Brain microvascular endothelial cell (primary cell): ENCODE results near the gene ARRDC2.
A peak's percentile ranks its signal among the peaks of the same experiment; 100 is the strongest.

Experiments
- DNase-seq: peaks from one replicate; pipeline ENCODE4 v3.0.0-alpha.2; 2020
- H3K27ac ChIP-seq: fragments of 250-450 bp; sonication (Bioruptor Pico); 2 replicates; pipeline ENCODE4 v1.5.1; 2020; ENCODE audit warnings: mild to moderate bottlenecking, moderate library complexity
- H3K27me3 ChIP-seq: fragments of 250-450 bp; sonication (Bioruptor Pico); replicated peaks from 2 replicates; pipeline ENCODE4 v1.5.1; 2020; ENCODE audit warnings: mild to moderate bottlenecking
- H3K36me3 ChIP-seq: fragments of 250-450 bp; sonication (Bioruptor Pico); replicated peaks from 2 replicates; pipeline ENCODE4 v1.5.1; 2020; ENCODE audit warnings: mild to moderate bottlenecking
- H3K4me3 ChIP-seq: 2 replicates; pipeline ENCODE4 v1.5.1; 2011; ENCODE audit warnings: low read depth, mild to moderate bottlenecking, control low read depth, low read length, moderate library complexity
- in situ Hi-C: cut with HindIII; loops from 2 replicates; pipeline ENCODE4 v1.10.0; 2017; ENCODE audit warnings: low sequenced_read_pairs, low pct_ligation_motif_present
- TF ChIP-seq, protein P1 (sequence below): IDR thresholded peaks from 2 replicates; pipeline ENCODE4 v1.5.1; 2011; ENCODE audit warnings: low read depth, mild to moderate bottlenecking, moderate library complexity, low read length, control low read depth, inconsistent platforms; ENCODE audit errors: missing control alignments

The ARRDC2 gene

DNA sequence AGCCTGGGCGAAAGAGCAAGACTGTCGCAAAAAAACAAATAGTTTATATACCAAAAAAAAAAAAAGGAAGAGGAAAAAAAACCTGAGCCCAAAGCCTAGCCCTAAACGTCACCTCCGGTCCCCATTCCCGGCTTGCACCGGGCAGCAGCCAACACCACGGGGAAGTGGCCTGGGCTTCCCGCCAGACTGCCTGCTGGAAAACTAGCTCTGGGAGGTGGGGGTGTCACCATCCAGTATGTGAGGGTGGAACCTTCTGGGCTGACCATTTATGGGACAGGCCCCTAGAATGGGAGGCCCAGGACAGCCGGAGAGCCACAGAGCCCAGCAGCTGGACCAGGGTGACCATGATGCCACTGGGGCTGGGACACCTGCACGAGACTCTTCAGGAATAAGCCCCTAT, 41.4 kb downstream of the ARRDC2 start:
- Histone ChIP-seq H3K27me3 (no peaks in the 10 kb centered on the region), H3K27ac (no peak overlapping the region), H3K36me3 (no peaks in the 10 kb centered on the region), H3K4me3 (no peak overlapping the region)
- in situ Hi-C loops = no loop called here
- TF ChIP-seq, protein P1, sequence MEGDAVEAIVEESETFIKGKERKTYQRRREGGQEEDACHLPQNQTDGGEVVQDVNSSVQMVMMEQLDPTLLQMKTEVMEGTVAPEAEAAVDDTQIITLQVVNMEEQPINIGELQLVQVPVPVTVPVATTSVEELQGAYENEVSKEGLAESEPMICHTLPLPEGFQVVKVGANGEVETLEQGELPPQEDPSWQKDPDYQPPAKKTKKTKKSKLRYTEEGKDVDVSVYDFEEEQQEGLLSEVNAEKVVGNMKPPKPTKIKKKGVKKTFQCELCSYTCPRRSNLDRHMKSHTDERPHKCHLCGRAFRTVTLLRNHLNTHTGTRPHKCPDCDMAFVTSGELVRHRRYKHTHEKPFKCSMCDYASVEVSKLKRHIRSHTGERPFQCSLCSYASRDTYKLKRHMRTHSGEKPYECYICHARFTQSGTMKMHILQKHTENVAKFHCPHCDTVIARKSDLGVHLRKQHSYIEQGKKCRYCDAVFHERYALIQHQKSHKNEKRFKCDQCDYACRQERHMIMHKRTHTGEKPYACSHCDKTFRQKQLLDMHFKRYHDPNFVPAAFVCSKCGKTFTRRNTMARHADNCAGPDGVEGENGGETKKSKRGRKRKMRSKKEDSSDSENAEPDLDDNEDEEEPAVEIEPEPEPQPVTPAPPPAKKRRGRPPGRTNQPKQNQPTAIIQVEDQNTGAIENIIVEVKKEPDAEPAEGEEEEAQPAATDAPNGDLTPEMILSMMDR = no peak
- peak; percentile 38 for DNase-seq

DNA sequence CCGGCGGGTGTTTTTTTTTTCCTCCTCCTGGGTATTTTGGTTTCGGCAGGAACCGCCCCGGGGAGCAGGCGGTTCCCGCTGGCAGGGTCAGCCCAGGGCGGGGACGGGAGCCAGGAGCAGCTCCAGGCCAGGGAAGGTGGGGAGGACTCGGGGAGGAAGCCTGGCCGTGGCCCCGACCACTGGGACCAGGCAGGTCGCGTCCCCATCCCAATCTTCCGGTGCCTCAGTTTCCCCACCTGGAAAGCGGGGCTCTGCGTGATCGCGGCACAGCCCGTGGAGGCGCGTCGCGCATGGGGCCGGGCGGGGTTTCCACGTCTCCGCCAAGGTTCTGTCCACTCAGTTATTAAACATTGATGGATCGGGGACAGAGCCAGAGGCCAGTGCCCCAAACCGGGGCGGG, 43.9 kb downstream of the ARRDC2 start:
- Histone ChIP-seq H3K27ac (no peak overlapping the region), H3K27me3 (no peaks in the 10 kb centered on the region), H3K36me3 (no peaks in the 10 kb centered on the region), H3K4me3 (no peak overlapping the region)
- no peak for DNase-seq
- in situ Hi-C loops = no loop called here
- TF ChIP-seq, protein P1 = no peak

DNA sequence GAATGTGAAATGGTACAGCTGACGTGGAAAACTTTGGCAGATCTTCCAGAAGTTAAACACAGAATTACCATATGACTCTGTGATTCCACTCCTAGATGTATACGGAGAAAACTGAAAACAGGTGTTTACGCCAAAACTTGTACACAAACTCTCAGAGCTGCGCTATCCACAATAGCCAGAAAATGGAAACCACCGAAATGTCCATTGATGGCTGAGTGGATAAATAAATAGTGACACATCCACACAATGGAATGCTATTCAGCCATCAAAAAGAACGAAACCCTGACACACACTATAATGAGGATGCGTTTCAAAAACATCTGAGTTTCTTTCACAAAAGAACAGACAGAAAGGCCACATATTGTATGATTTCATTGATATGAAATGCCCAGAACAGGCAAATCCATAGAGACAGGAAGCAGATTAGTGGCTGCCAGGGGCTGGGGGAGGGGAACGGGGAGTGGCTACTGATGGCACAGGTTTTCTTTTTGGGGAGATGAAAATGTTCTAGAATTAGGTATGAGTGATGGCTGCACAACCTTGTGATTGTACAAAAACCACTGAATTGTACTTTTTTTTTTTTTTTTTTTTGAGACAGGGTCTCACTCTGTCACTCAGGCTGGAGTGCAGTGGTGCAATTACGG, 45.7 kb downstream of the ARRDC2 start:
- H3K27ac ChIP-seq = no peak overlapping the region
- H3K36me3 ChIP-seq = no peaks in the 10 kb centered on the region
- no peak for DNase-seq
- in situ Hi-C loops = no loop called here
- TF ChIP-seq, protein P1 = no peak
- no peaks in the 10 kb centered on the region for H3K27me3 ChIP-seq
- H3K4me3 ChIP-seq = no peak overlapping the region

GRCh38 chr19:18055967-18056366, 48.0 kb downstream of the ARRDC2 start:
- no peak overlapping the region for H3K4me3 ChIP-seq
- in situ Hi-C loops = no loop called here

DNA sequence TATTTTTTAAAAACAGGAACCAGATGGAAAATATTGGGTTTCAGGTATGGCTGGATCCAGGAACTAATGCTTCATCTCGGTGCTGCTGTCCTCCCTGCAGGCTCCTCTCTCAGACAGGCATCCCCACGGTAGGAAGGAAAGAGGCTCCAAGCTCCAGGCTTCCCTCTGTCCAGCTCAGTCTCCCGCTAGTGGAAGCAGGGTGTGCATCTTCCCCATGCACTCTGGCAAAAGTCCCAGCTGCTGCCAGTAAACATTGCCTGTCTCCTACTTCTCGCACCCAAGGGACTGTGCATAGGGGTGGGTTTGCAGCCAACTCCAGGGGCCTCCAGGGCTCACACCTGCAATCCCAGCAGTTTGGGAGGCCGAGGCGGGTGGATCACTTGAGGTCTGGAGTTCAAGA, 49.6 kb downstream of the ARRDC2 start:
- in situ Hi-C loops = no loop called here
- TF ChIP-seq, protein P1 = no peak
- Histone ChIP-seq H3K36me3 (no peaks in the 10 kb centered on the region), H3K27me3 (no peaks in the 10 kb centered on the region), H3K27ac (no peak overlapping the region), H3K4me3 (no peak overlapping the region)
- DNase-seq = no peak

More at GRCh38 chr19:18055967-18056366, 48.0 kb downstream of the ARRDC2 start:
- no peaks in the 10 kb centered on the region for H3K36me3 ChIP-seq
- no peak overlapping the region for H3K27ac ChIP-seq
- TF ChIP-seq, protein P1 = no peak
- DNase-seq = no peak
- H3K27me3 ChIP-seq = no peaks in the 10 kb centered on the region
